PC-3 (cell line): Measurements from ENCODE around the gene SMC6. TPM values are rescaled to one million over a fixed set of nuclear protein-coding genes. Genes with fewer than 3 reads are reported as not detected.

Source experiments
- ATAC-seq: fragments of 200-7000 bp; cut with Tn5 transposase; 2 replicates; pipeline ENCODE4 v1.9.1; 2020; ENCODE audit warnings: mild to moderate bottlenecking, moderate library complexity
- BruUV-seq: library from RNA; stranded (reverse); fragments of 400-500 nt; replicated peaks from 2 replicates; lab custom pipeline; 2021; lab: Mats Ljungman, UMichigan
- CTCF ChIA-PET: fragments of 300-600 bp; sonication (Branson Sonifier 250); formaldehyde crosslinking; loops from one replicate; lab custom pipeline; 2022; ENCODE audit warnings: antibody characterized with exemption; lab: Charles Lee
- POLR2A ChIA-PET: fragments of 300-600 bp; sonication (Branson Sonifier 250); formaldehyde crosslinking; loops from one replicate; lab custom pipeline; 2022; ENCODE audit warnings: antibody characterized with exemption; ENCODE audit not compliant: unreplicated experiment; lab: Charles Lee
- DNase-seq: peaks from one replicate; pipeline ENCODE4 v3.0.0-alpha.2; 2015
- H2AFZ ChIP-seq: fragments of 300-600 bp; sonication (generic); 2 replicates; pipeline ENCODE4 v1.6.0; 2016; ENCODE audit warnings: antibody characterized with exemption, low read length
- H3F3A ChIP-seq: fragments of 300-600 bp; sonication (generic); one replicate; pipeline ENCODE4 v1.6.0; 2017; ENCODE audit warnings: antibody characterized with exemption, low read length, control low read depth, mild to moderate bottlenecking; ENCODE audit not compliant: unreplicated experiment
- H3K27ac ChIP-seq: fragments of 300-600 bp; sonication (generic); 2 replicates; pipeline ENCODE4 v1.5.1; 2016; ENCODE audit warnings: mild to moderate bottlenecking, low read length
- H3K27me3 ChIP-seq: fragments of 300-600 bp; sonication (generic); 2 replicates; pipeline ENCODE4 v1.6.1; 2016; ENCODE audit warnings: low read length, mixed read lengths
- H3K36me3 ChIP-seq: fragments of 300-600 bp; sonication (generic); 2 replicates; pipeline ENCODE4 v1.6.1; 2016; ENCODE audit warnings: low read depth, mixed run types, low read length, mixed read lengths
- H3K4me1 ChIP-seq: fragments of 300-600 bp; sonication (generic); 2 replicates; pipeline ENCODE4 v1.5.1; 2016; ENCODE audit warnings: low read length; ENCODE audit not compliant: insufficient read depth
- H3K4me2 ChIP-seq: fragments of 300-600 bp; sonication (generic); 2 replicates; pipeline ENCODE4 v1.6.0; 2016; ENCODE audit warnings: low read length
- H3K4me3 ChIP-seq: fragments of 300-600 bp; sonication (generic); 2 replicates; pipeline ENCODE4 v1.5.1; 2016; ENCODE audit warnings: mild to moderate bottlenecking, low read length, mixed read lengths
- H3K79me2 ChIP-seq: fragments of 300-600 bp; sonication (generic); 2 replicates; pipeline ENCODE4 v1.6.1; 2017; ENCODE audit warnings: low read length, mixed read lengths
- H3K9ac ChIP-seq: fragments of 300-600 bp; sonication (generic); 2 replicates; pipeline ENCODE4 v1.6.0; 2016; ENCODE audit warnings: mild to moderate bottlenecking, low read length
- H3K9me2 ChIP-seq: fragments of 300-600 bp; sonication (generic); replicated peaks from 2 replicates; pipeline ENCODE4 v1.6.1; 2016; ENCODE audit warnings: mixed run types, low read length, mixed read lengths
- H3K9me3 ChIP-seq: fragments of 300-600 bp; sonication (generic); 2 replicates; pipeline ENCODE4 v1.6.1; 2016; ENCODE audit warnings: low read length, mixed read lengths
- H4K20me1 ChIP-seq: fragments of 300-600 bp; sonication (generic); 2 replicates; pipeline ENCODE4 v1.6.1; 2016; ENCODE audit warnings: low read length, mixed read lengths
- EZH2 ChIP-seq: fragments of 300-600 bp; sonication (generic); IDR thresholded peaks from one replicate; pipeline ENCODE4 v1.6.1; 2017; ENCODE audit warnings: antibody characterized with exemption, mild to moderate bottlenecking, low read length; ENCODE audit not compliant: unreplicated experiment
- EZH2phosphoT487 ChIP-seq: fragments of 300-600 bp; sonication (generic); IDR thresholded peaks from 2 replicates; pipeline ENCODE4 v1.6.1; 2018; ENCODE audit warnings: mild to moderate bottlenecking, antibody characterized with exemption, low read length, borderline replicate concordance
- intact Hi-C: fragments of 100-400 bp; cut with micrococcal nuclease; formaldehyde crosslinking; loops from 2 replicates; pipeline ENCODE4 v1.9.0; 2023
- total RNA-seq: library from RNA; depleted of rRNA; stranded (reverse); fragments of >200 nt; gene quantifications from 2 replicates; pipeline ENCODE4 v1.2.3, GENCODE V29; 2014; rRNA removed
- TF ChIP-seq, protein P1 (sequence below): fragments of 300-600 bp; sonication (generic); conservative IDR thresholded peaks from 2 replicates; pipeline ENCODE4 v1.5.1; 2017; ENCODE audit warnings: antibody characterized with exemption, low read depth, mild to moderate bottlenecking, low read length

SMC6 gene
- total RNA-seq, 1 experiment from 2014 or later: 15.6 TPM

GRCh38 chr2:17614174-17614930, 139.3 kb downstream of the SMC6 start:
- CTCF ChIA-PET: no interaction called here
- BruUV-seq: no TSS peak

More at GRCh38 chr2:17614174-17614930, 139.3 kb downstream of the SMC6 start:
- Histone ChIP-seq H3K27ac (no peak overlapping the region), H4K20me1 (no peaks in the 10 kb centered on the region), H3K4me3 (no peak overlapping the region), H3K36me3 (no peaks in the 10 kb centered on the region), H3K9me3 (no peaks in the 10 kb centered on the region), H3K9ac (no peak overlapping the region), H3K9me2 (no peaks in the 10 kb centered on the region), H3F3A (no peaks in the 10 kb centered on the region), H3K4me2 (no peak overlapping the region), H3K4me1 (peaks cover 18% of the 10 kb centered on the region), H2AFZ (no peak overlapping the region), H3K27me3 (no peaks in the 10 kb centered on the region), H3K79me2 (no peaks in the 10 kb centered on the region)
- POLR2A ChIA-PET: no interaction called here
- no peak for TF ChIP-seq EZH2
- TF ChIP-seq, protein P1, sequence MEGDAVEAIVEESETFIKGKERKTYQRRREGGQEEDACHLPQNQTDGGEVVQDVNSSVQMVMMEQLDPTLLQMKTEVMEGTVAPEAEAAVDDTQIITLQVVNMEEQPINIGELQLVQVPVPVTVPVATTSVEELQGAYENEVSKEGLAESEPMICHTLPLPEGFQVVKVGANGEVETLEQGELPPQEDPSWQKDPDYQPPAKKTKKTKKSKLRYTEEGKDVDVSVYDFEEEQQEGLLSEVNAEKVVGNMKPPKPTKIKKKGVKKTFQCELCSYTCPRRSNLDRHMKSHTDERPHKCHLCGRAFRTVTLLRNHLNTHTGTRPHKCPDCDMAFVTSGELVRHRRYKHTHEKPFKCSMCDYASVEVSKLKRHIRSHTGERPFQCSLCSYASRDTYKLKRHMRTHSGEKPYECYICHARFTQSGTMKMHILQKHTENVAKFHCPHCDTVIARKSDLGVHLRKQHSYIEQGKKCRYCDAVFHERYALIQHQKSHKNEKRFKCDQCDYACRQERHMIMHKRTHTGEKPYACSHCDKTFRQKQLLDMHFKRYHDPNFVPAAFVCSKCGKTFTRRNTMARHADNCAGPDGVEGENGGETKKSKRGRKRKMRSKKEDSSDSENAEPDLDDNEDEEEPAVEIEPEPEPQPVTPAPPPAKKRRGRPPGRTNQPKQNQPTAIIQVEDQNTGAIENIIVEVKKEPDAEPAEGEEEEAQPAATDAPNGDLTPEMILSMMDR: no peak
- TF ChIP-seq EZH2phosphoT487: no peak
- ATAC-seq (no peak), DNase-seq (no peak)
- intact Hi-C loops: no loop called here

Other genes starting within 250 kb of the SMC6 start
- not detected in 2 replicates for gene RAD51AP2, start 235.4 kb downstream of the SMC6 start, total RNA-seq
- not detected in 2 replicates for gene VSNL1, start 213.1 kb downstream of the SMC6 start, total RNA-seq
- 21.1 and 21.4 TPM in 2 replicates for gene GEN1, start 328 bp upstream of the SMC6 start, total RNA-seq
- not detected in 2 replicates for gene MSGN1, start 62.6 kb upstream of the SMC6 start, total RNA-seq
- 5.8 and 7.9 TPM in 2 replicates for gene KCNS3, start 124.9 kb upstream of the SMC6 start, total RNA-seq